ENCODE data around the gene OR52I2. TPM values are rescaled to one million over a fixed set of nuclear protein-coding genes. Genes with fewer than 3 reads are reported as not detected.

The OR52I2 gene
- polyA plus RNA-seq, 1 of the 3 experiments (the other 2 are of a cell fraction): not detected

DNA sequence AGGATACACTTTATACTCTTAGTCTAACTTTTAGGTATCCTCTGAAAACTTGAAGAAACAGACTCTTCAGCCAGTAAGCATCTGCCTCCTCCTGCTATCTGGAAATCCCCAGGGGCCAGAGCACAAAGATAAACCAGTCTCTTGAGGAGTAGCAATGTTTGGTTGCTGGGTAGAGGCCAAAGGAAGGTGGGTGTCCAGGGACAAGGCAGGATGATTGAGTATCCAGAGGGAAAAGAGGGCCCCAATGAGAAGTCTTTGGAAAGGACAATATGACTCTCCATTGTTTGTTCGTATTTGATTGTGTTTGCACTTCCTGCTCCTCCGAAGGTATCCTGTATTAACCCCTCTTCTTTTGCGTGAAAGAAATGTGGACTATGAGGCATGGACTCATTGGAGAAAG lies 7.5 kb downstream of the OR52I2 start:
- 1% methylated on average over 3 of the region's 3 CpGs for WGBS (ENCODE audit: low lambda C conversion rate)
- no peak for DNase-seq
- H3K79me2 ChIP-seq (ENCODE audit: insufficient read depth): no peaks in the 10 kb centered on the region

DNA sequence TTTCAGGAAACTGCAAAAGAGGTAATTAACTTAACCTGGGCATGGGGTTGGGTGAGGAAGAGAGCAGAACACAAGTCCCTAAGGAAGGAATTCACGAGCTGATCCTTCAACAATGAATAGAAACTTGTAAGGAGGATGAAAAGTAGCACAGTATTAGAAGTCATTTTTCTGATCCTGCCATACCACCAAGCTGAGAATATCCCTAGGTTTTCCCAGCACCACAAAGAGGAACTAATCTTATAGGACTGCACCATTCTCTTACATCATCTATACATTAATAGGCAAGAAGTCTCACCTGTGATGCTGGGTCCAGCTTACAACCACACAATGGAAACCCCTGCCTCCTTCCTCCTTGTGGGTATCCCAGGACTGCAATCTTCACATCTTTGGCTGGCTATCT lies 12.2 kb downstream of the OR52I2 start, which contains the start of gene OR52I1:
Gene OR52I1 (plus strand): TSS at position 301 of the 400 bp plus-strand sequence. CDS start 0 bp downstream, at position 301.
- Histone ChIP-seq H4K20me1 (ENCODE audit: insufficient read depth) (no peaks in the 10 kb centered on the region), H3K4me3 (ENCODE audit: low read depth in 2 of 2, low read length in 1 of 2) (no peak within 1 kb of the TSS), H3K9ac (no peak within 1 kb of the TSS), H3K36me3 (replicated peaks in 1 of 2; ENCODE audit: control insufficient read depth in 1 of 2, insufficient read depth in 2 of 2, low read length in 1 of 2) (no peaks in the 10 kb centered on the region), H3K9me2 (no peaks in the 10 kb centered on the region), H2AFZ (ENCODE audit: low read depth) (no peak within 1 kb of the TSS), H3K9me3 (no peaks in the 10 kb centered on the region), H3K4me1 (ENCODE audit: control insufficient read depth in 1 of 2, insufficient read depth in 2 of 2, low read depth in 1 of 2, low read length in 1 of 2) (no peaks in the 10 kb centered on the region), H3F3A (replicated peaks; ENCODE audit: insufficient read depth) (no peaks in the 10 kb centered on the region), H3K4me2 (no peak within 1 kb of the TSS), H3K79me2 (ENCODE audit: insufficient read depth) (no peaks in the 10 kb centered on the region), H3K27me3 (ENCODE audit: insufficient read depth) (no peaks in the 10 kb centered on the region), H3K27ac (ENCODE audit: low read depth in 2 of 2, low read length in 1 of 2) (no peak within 1 kb of the TSS)
- WGBS (ENCODE audit: low lambda C conversion rate): 12% methylated on average over 1 of the region's 1 CpG
- POLR2A ChIA-PET: no interaction called here
- CTCF ChIA-PET: no interaction called here
- no peak for TF ChIP-seq ZBTB33 (IDR thresholded peaks at IDR 0.05; ENCODE audit: borderline replicate concordance, low read depth)
- TF ChIP-seq SMC3 (IDR thresholded peaks at IDR 0.05; ENCODE audit: low read depth, low read length): no peak
- TF ChIP-seq EP300 (IDR thresholded peaks at IDR 0.05; ENCODE audit: borderline replicate concordance in 1 of 2, low read depth in 1 of 2, low read length in 1 of 2): no peak
- no peak for TF ChIP-seq TAF1 (IDR thresholded peaks at IDR 0.05; ENCODE audit: borderline replicate concordance, low read depth, low read length)
- TF ChIP-seq MEF2A (IDR thresholded peaks at IDR 0.05; ENCODE audit: borderline replicate concordance, low read depth): no peak
- no peak for TF ChIP-seq GABPA (IDR thresholded peaks at IDR 0.05; ENCODE audit: low read depth)
- no peak for TF ChIP-seq FOXM1 (IDR thresholded peaks at IDR 0.05; ENCODE audit: low read depth)
- no peak for TF ChIP-seq FOXJ3 (CRISPR knock-in tag; IDR thresholded peaks at IDR 0.05)
- TF ChIP-seq CTCF (IDR thresholded peaks at IDR 0.05): no peak
- DNase-seq: no peak

More for the DNA sequence above, 7.5 kb downstream of the OR52I2 start:
- H3K27ac ChIP-seq (ENCODE audit: low read depth in 2 of 2, low read length in 1 of 2): no peak overlapping the region
- no peak for TF ChIP-seq RCOR1 (IDR thresholded peaks at IDR 0.05; ENCODE audit: low read length)
- no peak for TF ChIP-seq EZH2phosphoT487 (IDR thresholded peaks at IDR 0.05; ENCODE audit: borderline replicate concordance, low read depth)
- TF ChIP-seq IRF3 (IDR thresholded peaks at IDR 0.05; ENCODE audit: low read depth, low read length): no peak
- no peak for TF ChIP-seq ZBTB33 (IDR thresholded peaks at IDR 0.05; ENCODE audit: borderline replicate concordance, low read depth)
- TF ChIP-seq MEF2A (IDR thresholded peaks at IDR 0.05; ENCODE audit: borderline replicate concordance, low read depth): no peak
- no peak for TF ChIP-seq USF2 (IDR thresholded peaks at IDR 0.05; ENCODE audit: borderline replicate concordance, low read depth, low read length)
- no peaks in the 10 kb centered on the region for H3F3A ChIP-seq (replicated peaks; ENCODE audit: insufficient read depth)
- no peaks in the 10 kb centered on the region for H3K4me1 ChIP-seq (ENCODE audit: control insufficient read depth in 1 of 2, insufficient read depth in 2 of 2, low read depth in 1 of 2, low read length in 1 of 2)
- H3K4me2 ChIP-seq: no peak overlapping the region
- no peaks in the 10 kb centered on the region for H3K9me2 ChIP-seq
- H3K36me3 ChIP-seq (replicated peaks in 1 of 2; ENCODE audit: control insufficient read depth in 1 of 2, insufficient read depth in 2 of 2, low read length in 1 of 2): no peaks in the 10 kb centered on the region
- no peaks in the 10 kb centered on the region for H3K9me3 ChIP-seq
- ChIA-PET POLR2A (no interaction called here), CTCF (no interaction called here)
- no peaks in the 10 kb centered on the region for H4K20me1 ChIP-seq (ENCODE audit: insufficient read depth)
- H3K4me3 ChIP-seq (ENCODE audit: low read depth in 2 of 2, low read length in 1 of 2): no peak overlapping the region
- H2AFZ ChIP-seq (ENCODE audit: low read depth): no peak overlapping the region
- H3K27me3 ChIP-seq (ENCODE audit: insufficient read depth): no peaks in the 10 kb centered on the region; the same call in 1 of the 2 replicates
- no peak overlapping the region for H3K9ac ChIP-seq

Measured in SK-N-SH (cell line).